HG03439 (cell line): Measurements from ENCODE around the gene EMC1.
A peak's percentile ranks its signal among the peaks of the same experiment; 100 is the strongest.
"Not testable (repeated sequence)": the region's sequence is repeated elsewhere in the genome, so short reads cannot be mapped to it uniquely, and the experiment has no call there.

ENCODE experiments used
- ATAC-seq: cut with Tn5 transposase; IDR thresholded peaks from one replicate; pipeline ENCODE4 v1.9.1; 2021; ENCODE audit warnings: mild to moderate bottlenecking, moderate library complexity; ENCODE audit not compliant: unreplicated experiment

EMC1 gene

DNA sequence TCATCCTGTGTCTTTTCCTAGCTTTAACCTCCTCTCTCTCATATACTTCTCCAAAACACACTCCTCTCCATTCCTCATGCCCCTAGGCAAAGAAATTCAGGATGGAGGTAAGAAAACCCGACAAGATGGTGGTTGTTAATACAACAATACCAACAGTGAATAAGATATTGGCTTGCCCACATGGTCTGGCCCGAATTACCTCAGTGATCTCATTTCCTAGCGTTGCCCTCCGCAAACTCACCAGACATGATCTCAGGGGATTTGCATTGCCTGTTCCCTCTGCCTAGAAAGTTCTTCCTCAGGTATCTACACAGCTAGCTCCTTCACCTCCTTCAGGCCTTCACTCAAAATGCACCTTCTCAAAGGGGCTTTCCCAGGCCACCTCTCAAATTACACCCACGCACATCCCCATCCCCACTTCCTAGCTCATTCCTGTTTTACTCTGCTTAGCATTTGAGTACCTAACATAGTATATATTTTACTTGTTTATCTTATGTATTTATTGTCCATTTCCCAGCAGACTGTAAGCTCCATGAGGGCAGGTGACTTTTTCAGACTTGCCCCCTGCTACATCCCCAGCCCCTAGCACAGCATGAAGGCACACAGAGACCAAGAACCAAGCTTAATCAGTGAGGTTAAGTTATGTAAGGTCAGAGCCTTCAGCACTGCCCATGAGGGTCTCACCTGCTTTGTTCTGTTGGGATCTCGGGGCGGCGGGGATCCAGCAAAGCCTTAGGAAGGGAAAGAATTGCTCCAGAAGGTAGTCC, 31.1 kb downstream of the EMC1 start:
- ATAC-seq, result no peak

DNA sequence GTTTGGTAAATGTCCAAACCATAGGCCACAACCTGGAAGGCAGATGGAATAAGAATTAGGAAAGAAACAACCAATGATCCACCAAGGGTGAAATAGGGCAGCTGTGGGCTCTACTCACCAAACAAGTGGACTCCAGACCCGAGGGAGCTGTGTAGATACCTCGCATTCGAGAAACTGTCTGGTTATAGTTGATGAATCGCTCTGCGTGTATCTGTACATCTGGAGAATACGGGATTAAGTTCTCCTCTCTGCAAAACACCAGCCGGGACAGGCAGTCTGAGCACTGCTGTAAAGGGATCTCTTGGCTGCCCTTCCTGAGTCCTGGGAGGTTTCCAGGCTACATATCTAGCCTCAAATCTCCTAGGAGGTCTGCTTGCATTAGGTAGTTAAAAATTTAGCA, 31.9 kb downstream of the EMC1 start:
- ATAC-seq, result no peak

DNA sequence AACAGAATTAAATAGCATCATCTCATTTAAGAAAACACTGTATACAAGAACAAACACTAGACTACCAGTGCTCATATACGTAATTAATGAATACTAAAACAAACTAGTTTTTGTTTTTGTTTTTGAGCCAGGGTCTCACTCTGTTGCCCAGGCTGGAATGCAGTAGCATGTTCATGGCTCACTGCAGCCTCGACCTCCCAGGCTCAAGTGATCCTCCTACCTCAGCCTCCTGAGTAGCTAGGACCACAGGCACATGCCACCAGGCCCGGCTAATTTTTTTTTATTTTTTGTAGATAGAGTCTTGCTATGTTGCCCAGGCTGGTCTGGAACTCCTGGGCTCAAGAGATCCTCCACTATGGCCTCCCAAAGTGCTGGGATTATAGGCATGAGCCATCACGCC, 34.7 kb downstream of the EMC1 start:
- not testable (repeated sequence) for ATAC-seq

DNA sequence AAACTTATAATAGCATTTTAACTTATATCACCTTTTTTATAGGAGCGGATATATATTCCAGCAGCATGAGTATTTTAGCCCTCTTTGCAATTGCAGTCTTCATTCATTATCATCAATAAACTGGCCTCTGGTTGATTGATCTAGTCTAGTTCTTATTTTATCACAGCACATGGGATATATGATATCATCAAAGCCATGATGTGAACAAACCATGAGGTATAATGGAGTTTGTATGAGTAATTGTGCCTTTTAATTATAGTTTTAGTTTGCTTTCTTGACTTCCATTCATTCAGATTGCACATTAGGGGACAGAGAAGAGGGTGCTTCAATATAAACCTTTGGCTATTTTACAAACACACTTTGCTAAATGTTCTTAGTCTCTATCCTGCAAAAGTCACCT, 37.7 kb downstream of the EMC1 start:
- no peak for ATAC-seq

DNA sequence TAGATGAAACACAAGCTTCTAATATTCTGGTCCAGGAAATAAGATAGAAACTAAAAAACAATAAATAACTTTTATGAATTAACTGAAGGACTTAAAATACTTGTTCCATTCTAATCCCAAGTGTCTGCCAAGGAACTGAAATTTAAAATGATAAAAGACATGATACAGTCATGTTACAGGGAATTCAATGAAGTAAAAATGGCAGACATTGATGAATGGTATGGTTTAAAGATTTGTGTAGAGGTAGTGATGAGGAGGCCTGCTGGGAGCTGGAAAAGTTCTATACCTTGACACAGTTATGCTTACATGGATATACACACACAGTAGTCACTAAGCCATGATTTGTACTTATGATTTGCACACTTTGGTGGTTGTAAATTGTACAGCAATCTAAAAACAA, 39.2 kb downstream of the EMC1 start:
- no peak for ATAC-seq

DNA sequence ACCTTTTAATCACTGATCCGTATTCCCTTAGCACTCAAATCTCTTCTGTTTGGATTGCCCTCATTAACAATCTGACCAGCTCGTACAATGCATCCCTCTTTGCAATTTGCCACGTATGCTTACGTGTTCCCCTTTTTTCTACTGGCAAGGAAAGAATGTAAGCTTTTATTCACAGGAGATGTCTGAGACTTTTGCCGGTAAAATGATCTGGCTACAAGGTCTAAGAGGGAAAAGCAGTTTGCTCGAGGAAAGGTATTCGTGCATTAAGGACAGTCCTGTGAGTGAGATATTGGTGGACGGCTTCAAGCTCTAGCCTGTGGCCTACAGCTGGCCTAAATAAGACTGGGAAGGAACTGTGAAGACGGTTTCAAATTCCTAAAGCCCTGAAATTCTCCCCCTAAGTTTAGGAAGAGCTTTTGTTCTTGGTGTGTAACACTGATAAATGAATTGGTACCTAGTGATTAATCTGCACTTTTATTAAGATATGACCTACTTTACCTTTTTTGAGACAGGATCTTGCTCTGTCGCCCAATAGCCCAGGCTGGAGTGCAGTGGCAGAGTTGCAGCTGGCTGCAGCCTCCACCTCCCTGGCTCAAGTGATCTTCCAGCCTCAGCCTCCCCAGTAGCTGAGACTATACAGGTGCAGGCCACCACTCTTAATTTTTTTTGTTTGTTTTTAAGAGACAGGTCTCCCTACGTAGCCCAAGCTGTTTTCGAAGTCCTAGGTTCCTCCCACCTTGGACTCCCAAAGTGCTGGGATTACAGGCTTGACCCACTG, 40.4 kb downstream of the EMC1 start:
- no peak for ATAC-seq

DNA sequence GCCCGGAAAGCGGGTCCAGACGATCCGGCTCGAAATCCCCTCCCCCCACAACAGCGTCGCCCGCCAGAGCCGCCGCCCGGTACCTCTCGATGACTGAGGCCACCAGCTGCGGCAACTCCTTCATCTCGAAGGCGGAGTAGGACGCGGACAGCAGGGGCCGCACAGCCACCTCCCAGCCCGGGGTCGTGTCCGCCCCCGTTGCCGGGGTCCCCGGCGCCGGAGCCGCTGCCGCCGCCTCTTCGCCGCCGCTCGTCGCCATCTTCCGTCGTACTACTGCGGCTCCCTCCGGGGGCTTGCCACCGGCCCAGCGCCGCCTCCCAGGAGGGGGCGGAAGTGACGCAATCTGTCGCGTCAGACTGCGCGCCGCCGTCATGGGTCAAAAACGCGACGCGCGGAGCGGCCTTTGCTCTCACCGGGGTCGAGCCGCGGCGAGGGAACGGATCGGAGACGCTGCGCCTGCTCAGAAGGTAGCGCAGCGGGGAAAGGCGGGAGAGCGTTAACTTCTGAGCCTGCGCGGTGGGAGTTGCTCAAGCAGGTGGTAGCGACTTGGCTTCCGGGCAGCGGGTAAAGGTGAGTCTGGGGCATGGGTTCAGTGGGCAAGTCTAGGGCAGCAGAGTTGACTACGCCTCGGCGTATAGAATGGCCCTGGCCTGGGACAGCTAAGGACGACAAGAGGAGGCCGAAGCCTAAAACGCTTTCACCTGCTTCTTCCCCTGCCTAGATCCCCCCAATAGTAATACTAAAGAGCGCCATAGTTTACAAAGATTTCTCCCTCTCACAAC, 41.1 kb downstream of the EMC1 start, which contains the start of gene UBR4:
Gene UBR4, minus strand, starts transcription at position 277 of the 782 bp plus-strand sequence. Its CDS starts 18 bp downstream, at position 259.
- peak; percentile 83 for ATAC-seq

DNA sequence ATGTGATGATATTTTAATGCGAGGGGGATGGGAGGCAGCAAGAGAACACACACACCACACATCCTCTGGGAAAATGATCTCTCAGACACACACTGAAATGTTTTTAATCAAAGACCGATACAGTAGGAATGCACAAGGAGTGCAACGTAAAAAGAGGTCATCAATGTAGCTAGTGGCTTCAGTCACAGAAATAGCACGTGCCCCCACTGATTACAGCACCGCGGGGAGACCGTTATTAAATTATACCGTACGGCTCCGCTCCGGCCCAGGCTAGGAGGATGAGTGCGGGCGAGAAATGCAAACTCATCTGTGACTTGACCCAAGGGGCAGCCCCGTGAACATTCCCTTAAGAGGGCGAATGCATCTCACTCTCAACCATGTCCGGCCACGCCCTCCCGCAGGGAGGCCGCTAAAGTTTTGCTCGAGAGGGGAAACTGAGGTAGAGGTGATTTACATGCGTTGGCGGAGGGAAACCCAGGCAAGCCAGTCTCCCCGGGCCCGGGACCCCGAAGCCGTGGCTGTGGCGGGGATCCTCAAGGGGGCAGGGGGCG, 41.8 kb downstream of the EMC1 start:
- peak; percentile 52 for ATAC-seq

DNA sequence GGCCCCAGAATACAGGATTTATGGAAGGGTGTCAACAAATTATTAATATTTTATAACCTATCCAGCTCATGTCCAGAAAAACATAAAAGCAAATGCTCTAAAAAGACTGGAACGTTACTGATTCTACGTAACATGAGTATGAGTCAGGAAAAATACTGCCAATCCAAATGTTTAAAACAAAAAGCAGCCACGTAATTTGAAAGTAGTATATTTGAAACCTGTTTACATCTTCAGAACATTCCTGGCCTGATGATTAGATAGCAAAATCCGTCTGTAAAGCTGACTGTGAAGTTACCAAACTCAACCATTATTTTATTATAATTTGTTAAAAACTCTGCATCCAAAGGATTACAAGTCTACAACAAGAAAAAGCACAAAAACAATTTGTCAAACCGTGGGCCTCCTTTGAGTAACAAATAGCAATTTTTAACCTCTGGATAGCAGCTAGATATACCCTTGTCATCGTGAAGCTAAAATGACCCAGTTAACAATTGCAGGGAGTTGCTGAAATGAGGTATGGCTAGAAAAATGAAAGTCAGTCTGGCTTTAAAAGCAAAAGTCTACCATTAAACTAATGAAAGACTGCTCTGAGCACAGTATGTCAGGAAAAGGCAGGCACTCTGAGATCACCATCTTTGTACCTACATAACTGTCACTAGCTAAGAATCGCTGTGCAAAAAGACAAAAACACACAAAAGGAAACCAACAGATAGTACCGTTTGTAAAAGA, 42.5 kb downstream of the EMC1 start:
- no peak for ATAC-seq

DNA sequence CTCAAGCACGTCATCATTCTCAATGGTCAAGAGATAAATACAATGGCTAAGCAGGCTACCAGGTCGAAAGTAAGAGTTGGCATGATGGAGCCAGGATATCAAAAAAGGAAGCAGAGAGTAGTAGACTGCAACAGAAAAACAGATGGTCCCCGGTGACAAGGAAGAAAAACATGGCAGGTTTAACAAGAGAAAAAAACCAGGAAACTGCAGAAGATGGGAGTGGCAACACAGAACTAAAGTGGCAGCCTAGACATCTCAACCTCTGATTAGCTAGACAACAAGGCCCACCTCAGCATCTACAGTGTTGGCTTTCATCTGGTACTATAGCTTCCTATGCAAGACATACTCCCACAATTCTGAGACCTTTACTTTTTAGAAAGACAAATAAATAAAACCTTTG, 44.4 kb downstream of the EMC1 start:
- no peak for ATAC-seq

DNA sequence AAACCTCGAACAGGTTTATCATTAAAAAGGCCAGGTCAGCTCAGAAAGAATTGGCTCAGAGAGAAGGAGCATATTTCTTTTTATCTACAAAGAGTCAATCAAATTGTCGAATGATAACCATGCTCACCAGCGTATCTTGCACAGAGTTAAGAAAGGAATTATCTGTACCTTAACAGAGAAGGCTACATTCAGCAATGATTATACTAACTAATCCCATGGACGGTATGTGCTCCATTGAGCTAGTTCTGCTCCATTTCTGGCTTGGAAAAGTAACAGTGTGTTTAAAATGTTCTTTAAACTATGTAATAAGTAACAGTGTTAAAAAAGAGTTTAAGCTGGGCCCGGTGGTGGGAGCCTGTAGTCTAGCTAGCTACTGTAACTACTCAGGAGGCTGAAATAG, 45.5 kb downstream of the EMC1 start:
- ATAC-seq, result no peak

DNA sequence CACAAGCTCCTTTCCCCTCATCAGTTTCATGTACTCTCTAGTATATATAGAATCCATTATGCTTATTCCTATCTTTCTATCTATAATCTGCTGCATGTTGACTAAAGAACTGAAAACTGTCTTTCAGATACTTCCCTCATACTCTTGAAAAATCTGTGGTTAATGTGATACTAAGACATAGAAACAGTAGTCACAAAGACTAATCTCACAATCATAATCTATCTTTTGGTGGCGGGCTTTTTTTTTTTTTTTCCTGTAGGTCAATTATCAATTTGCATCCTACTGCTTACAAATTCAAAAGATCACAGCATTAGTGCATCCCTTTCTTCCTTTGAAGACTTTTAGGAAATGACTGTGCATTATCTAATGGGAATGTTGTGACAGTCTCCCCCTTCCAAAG, 45.9 kb downstream of the EMC1 start:
- ATAC-seq, result no peak

DNA sequence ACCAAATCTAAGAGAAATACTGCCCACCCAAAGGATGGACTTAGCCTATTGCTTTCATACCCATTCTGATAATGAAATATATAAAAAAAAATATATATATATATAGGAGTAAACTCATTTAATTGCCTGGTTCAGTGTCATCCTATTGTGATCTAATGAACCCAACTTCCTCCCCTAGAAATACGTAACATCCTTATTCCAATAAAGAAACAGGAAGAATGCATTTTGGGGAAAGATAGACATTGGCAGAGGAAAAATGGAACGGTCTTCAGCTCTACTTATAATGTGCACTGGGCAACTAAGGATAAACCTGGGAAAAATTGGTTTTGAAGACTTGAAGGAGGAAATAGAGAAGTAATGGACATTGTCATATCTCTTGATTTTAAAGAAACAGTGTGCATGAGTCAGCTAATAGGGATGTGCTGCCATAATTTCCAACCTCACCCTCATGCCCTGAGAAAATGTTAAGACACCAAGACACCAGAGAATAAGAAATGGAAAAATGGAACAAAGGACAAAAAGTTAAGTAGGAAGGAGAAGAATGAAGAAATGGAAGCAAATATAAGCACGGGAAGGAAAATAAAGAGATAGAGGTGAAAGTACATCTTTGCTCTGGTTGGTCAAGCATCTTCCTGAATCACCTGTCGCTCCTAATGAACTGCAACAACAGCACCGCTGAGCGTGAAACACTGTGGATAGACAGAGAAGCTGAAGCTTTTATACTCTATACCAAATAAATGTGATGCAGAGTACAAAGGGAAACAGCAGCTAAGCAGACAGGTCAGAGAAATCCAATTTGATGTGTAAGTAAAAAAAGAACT, 46.7 kb downstream of the EMC1 start:
- no peak for ATAC-seq

DNA sequence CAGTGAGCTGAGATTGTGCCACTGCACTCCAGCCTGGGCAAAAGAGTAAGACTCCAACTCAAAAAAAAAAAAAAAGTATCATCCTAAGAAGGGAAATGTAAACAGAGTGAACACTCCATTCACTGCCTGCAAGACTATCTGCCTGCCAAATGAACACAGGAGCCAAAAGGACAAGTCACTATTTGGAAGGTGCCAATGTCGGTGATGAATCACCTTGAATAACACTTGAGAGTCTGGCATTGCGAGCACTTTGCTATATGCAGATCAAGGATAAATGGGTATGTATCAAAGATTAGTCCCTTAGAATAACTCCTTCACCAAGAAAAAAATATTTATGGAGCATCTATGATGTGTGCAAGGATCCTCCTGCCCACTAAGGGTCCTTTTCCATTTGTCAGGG, 47.9 kb downstream of the EMC1 start:
- no peak for ATAC-seq

DNA sequence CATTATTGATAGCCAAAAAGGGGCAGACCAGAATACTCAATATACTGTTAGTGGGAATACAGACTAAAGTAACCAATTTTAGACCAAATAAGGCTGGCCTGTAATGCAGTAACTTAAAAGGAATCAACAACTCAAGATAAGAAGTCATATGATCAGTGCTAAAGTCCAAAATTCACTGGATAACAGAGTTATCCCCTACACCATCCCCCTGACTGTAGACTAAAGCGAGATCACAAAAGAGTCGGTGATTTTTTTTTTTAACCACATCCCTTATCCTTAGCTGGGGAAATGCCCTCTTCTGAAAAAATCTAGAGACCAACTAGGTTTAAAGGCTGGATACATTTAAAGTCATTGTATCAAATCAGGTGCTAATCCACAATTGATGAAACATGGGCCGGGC, 48.9 kb downstream of the EMC1 start:
- no peak for ATAC-seq

DNA sequence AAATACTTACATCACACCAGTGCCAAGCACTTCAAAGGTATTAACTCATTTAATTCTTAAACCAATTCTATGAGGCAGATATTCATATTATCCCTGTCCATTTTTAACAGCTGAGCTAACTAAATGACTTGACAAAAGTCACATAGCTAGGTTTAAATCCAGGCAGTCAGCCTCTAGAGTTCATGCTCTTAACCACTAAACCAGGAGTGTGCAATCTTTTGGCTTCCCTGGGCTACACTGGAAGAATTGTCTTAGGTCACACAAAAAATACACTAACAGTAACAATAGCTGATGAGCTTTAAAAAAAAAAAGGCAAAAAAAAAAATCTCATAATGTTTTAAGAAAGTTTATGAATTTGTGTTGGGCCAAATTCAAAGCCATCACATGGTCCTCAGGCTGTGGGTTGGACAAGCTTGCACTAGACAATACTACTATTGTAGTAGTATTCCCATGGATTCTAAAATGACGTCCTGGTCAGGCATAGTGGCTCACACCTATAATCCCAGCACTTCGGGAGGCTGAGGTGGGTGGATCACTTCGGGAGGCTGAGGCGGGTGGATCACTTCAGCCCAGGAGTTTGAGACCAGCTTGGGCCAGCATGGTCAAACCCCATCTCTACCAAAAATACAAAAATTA, 51.2 kb downstream of the EMC1 start:
- ATAC-seq, result no peak

DNA sequence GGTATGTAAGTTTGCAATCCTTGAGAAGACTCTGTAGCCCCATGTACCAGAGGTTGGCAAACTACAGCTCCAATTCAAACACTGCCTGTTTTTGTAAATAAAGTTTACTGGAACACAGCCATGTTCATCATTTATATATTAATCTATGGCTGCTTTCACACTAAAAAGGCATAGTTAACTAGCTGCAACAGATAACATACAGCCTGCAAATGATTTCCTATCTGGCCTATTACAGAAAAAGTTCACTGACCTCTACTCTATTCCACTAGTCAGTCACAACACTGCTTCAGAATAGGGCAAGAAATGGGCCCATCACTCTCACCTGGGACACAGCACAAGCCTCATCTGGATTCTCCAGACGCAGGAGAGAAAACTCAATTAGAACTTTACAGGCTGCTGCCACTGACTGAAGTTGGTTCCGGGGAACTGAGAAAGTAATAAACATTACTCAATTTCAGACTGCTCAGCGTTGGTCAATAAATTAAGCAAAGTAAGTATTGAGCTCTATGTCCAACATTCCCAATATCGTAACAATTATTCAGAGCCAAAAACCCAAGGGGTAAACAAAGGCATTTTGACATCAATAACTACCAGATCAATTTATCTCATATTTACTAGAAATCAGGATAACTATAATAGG, 51.9 kb downstream of the EMC1 start:
- ATAC-seq, result no peak

DNA sequence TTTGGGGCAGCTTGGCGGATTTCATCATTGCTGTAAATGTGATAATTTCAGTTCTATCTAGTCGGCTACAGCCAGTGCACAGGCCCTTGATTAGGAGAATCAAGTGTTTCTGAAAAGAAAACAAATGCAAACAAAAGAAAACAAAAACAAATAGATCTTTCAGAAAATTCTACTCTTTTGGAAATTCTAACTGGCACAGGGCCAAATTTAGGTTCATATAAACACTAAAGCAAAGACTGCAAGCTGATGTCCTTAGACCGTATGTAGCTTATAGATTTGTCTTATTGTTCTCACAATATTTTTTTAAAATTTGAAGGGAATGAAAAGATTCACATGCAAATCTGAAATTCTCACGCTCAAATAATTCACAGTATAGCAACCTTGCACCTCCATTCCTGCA, 52.5 kb downstream of the EMC1 start:
- no peak for ATAC-seq

DNA sequence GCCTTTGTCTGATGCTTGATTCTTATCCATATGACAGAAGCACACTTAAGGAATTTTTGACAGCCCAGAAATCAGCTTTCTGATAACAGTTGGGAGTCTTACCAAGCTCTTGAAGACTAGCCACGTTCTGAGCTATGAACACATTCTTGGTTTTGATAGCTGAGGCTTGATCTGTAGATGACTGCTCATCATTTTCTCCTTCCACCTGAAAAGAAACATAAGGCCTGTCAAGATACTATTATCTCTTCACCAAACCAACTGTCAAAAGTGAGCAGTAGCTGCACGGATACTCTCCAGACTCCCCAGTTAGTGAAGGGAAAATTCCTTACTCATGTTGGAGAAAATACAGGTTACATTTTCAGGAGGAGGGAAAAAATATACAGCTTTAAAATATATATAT, 53.5 kb downstream of the EMC1 start:
- ATAC-seq, result no peak
